ENCODE data around the gene OSBPL8.

GRCh38 chr12:76451528-76451927 is 108.0 kb downstream of the OSBPL8 start:
- TF ChIP-seq CTCF (IDR thresholded peaks at IDR 0.05), result no peak
- TF ChIP-seq POLR2A (IDR thresholded peaks at IDR 0.05), result no peak

Measured in adrenal gland (tissue), 5 donors.